ENCODE measurements around the gene BPIFB1. TPM values are rescaled to one million over a fixed set of nuclear protein-coding genes. Genes with fewer than 3 reads are reported as not detected.

BPIFB1 gene
- total RNA-seq (2014; rRNA removed; shearing (Covaris generic)): not detected in 2 replicates
- not detected in 2 replicates for polyA plus RNA-seq (2015; cell fraction: cytosol; rRNA removed)
- polyA plus RNA-seq (2015; cell fraction: nucleus; rRNA removed): not detected in 2 replicates

- no peak for DNase-seq (ENCODE audit: low read depth)
Observed at GRCh38 chr20:33282991-33283555, at the start of gene BPIFB1. BPIFB1 (plus strand) TSS chr20:33283214; CDS start chr20:33286074, 2,860 bp downstream.

- no peak for DNase-seq (ENCODE audit: low read depth)
Observed at GRCh38 chr20:33234050-33234449, 49.0 kb upstream of the BPIFB1 start.

GRCh38 chr20:33235696-33236095 lies 47.3 kb upstream of the BPIFB1 start, which contains the start of gene BPIFA1:
BPIFA1 (plus strand) TSS chr20:33235996; CDS start chr20:33237712, 1,716 bp downstream.
- no peak for DNase-seq (ENCODE audit: low read depth)

GRCh38 chr20:33236351-33236750 lies 46.7 kb upstream of the BPIFB1 start:
- no peak for DNase-seq (ENCODE audit: low read depth)

GRCh38 chr20:33237989-33238388 lies 45.0 kb upstream of the BPIFB1 start:
- DNase-seq (ENCODE audit: low read depth): no peak

GRCh38 chr20:33239418-33239817 lies 43.6 kb upstream of the BPIFB1 start:
- no peak for DNase-seq (ENCODE audit: low read depth)

GRCh38 chr20:33239979-33240736 lies 42.9 kb upstream of the BPIFB1 start:
- DNase-seq (ENCODE audit: low read depth): no peak

GRCh38 chr20:33240923-33241322 lies 42.1 kb upstream of the BPIFB1 start:
- no peak for DNase-seq (ENCODE audit: low read depth)

GRCh38 chr20:33242319-33243100 lies 40.5 kb upstream of the BPIFB1 start:
- DNase-seq (ENCODE audit: low read depth): no peak

- DNase-seq (ENCODE audit: low read depth): no peak
Observed at GRCh38 chr20:33246077-33246476, 36.9 kb upstream of the BPIFB1 start.

- no peak for DNase-seq (ENCODE audit: low read depth)
Observed at GRCh38 chr20:33249456-33249855, 33.6 kb upstream of the BPIFB1 start.

GRCh38 chr20:33250666-33251065 lies 32.3 kb upstream of the BPIFB1 start:
- no peak for DNase-seq (ENCODE audit: low read depth)

GRCh38 chr20:33251496-33251895 lies 31.5 kb upstream of the BPIFB1 start:
- DNase-seq (ENCODE audit: low read depth): no peak

GRCh38 chr20:33252460-33252859 lies 30.6 kb upstream of the BPIFB1 start:
- DNase-seq (ENCODE audit: low read depth): no peak

- no peak for DNase-seq (ENCODE audit: low read depth)
Observed at GRCh38 chr20:33255005-33255404, 28.0 kb upstream of the BPIFB1 start.

- no peak for DNase-seq (ENCODE audit: low read depth)
Observed at GRCh38 chr20:33257237-33257636, 25.8 kb upstream of the BPIFB1 start.

GRCh38 chr20:33259371-33259770 lies 23.6 kb upstream of the BPIFB1 start:
- no peak for DNase-seq (ENCODE audit: low read depth)

GRCh38 chr20:33261465-33261864 lies 21.5 kb upstream of the BPIFB1 start:
- DNase-seq (ENCODE audit: low read depth): no peak

- DNase-seq (ENCODE audit: low read depth): peak; percentile 47
Observed at GRCh38 chr20:33262658-33263065, 20.4 kb upstream of the BPIFB1 start.

GRCh38 chr20:33263784-33264183 lies 19.2 kb upstream of the BPIFB1 start:
- no peak for DNase-seq (ENCODE audit: low read depth)

GRCh38 chr20:33267701-33268100 lies 15.3 kb upstream of the BPIFB1 start:
- DNase-seq (ENCODE audit: low read depth): no peak
